BLaER1 treated with 17β-estradiol and CSF1 and Interleukin-3, amounts not matched to agents 10 nM and 100 nM (cell line): ENCODE results near the gene MINDY4.

Experiments
- H3K27ac ChIP-seq, 11 experiments: shearing (Covaris generic); formaldehyde crosslinking; 2 replicates each; pipeline ENCODE4 v1.8.1; 2022
- H3K27me3 ChIP-seq, 11 experiments: shearing (Covaris generic); formaldehyde crosslinking; 2 replicates each; pipeline ENCODE4 v1.8.1; 2022
- H3K36me3 ChIP-seq, 11 experiments: shearing (Covaris generic); formaldehyde crosslinking; 2 replicates each; pipeline ENCODE4 v1.8.1; 2022
- H3K4me1 ChIP-seq, 10 experiments: shearing (Covaris generic); formaldehyde crosslinking; 2 replicates each; pipeline ENCODE4 v1.8.1; 2022
- H3K4me2 ChIP-seq, 11 experiments: shearing (Covaris generic); formaldehyde crosslinking; 2 replicates each; pipeline ENCODE4 v1.8.1; 2022
- H3K4me3 ChIP-seq, 10 experiments: shearing (Covaris generic); formaldehyde crosslinking; 2 replicates each; pipeline ENCODE4 v1.8.1; 2022
- H3K9ac ChIP-seq, 11 experiments: shearing (Covaris generic); formaldehyde crosslinking; 2 replicates each; pipeline ENCODE4 v1.8.1; 2022
- H3K9me3 ChIP-seq, 11 experiments: shearing (Covaris generic); formaldehyde crosslinking; replicated peaks in 1 of 11; 2 replicates each; pipeline ENCODE4 v1.8.1; 2022
- H4K20me1 ChIP-seq, 11 experiments: shearing (Covaris generic); formaldehyde crosslinking; 2 replicates each; pipeline ENCODE4 v1.8.1; 2022
- Cebpa-rat ChIP-seq, 11 experiments: shearing (Covaris generic); IDR thresholded peaks; 2 replicates each; pipeline ENCODE4 v1.8.1; 2022

Gene MINDY4

DNA sequence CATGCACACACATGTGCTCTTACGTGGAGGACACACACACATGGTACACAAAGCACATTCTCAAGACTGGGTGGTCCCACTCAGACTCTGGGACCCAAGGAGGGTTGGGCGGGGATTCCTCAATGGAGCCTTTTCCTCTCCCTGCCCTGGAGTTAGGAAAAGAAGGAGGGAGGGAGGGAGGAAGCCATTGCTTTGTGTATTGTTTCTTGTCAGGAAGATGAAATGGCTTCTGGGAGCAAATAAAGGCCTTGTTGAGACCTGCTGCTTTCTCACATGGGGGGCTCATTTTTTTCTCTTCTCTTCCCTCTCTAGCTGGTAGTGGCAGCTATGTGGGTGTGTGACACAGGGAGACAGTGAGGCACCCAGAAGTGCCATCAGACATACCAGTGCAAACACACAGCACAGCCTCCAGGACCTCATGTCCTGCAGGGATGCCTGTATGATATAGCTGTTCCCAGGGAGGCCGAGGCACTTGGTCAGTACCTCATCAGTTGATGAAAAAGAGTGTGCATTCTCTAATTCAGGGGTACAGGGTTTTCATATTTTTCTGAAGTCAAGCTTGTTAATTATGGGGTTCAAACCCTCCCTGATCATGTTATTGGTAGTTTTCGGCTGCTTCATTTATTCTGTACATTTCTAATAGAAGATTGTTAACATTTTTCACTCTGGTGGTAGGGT lies 146.1 kb downstream of the MINDY4 start:
- Histone ChIP-seq H3K36me3 (no peaks in the 10 kb centered on the region), H3K9ac (no peak overlapping the region), H3K27me3 (0 out of 22 replicates have a peak, but pooled peaks cover 0 to 5% (median 0%) of the 10 kb centered on the region in 11 experiments), H3K27ac (no peak overlapping the region), H3K9me3 (no peaks in the 10 kb centered on the region), H3K4me3 (no peak overlapping the region), H4K20me1 (peaks cover 0 to 30% (median 0%) of the 10 kb centered on the region in 11 experiments; a peak in 3 of 22 replicates), H3K4me2 (no peak overlapping the region), H3K4me1 (peaks cover 40 to 58% (median 49%) of the 10 kb centered on the region in 10 experiments)
- TF ChIP-seq Cebpa-rat (IDR thresholded peaks at IDR 0.05), result no peak

DNA sequence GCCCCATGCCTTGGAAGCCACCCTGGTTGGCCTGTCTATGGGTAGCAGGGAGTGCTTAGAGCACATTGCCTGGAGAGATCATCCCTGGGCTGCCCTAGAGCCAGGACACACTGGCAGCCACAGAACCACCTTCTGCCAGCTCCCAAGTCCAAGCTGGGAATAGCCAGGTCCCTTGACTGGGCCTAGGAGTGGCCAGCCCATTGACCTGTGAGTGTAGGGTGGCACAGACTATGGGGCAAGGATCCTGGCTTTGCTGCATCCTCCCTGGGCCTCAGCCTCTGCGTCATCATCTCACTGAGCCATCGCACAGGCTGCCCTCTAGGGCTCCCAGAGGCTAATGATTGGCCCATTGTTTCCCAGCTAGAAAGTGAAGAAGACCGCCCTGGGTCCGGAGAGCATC lies 147.5 kb downstream of the MINDY4 start:
- H3K36me3 ChIP-seq, result no peaks in the 10 kb centered on the region
- H3K4me1 ChIP-seq, result peaks cover 27 to 45% (median 36%) of the 10 kb centered on the region in 10 experiments
- peaks cover 0 to 27% (median 0%) of the 10 kb centered on the region in 11 experiments; a peak in 3 of 22 replicates for H4K20me1 ChIP-seq
- H3K4me3 ChIP-seq, result no peak overlapping the region
- no peaks in the 10 kb centered on the region for H3K27me3 ChIP-seq
- TF ChIP-seq Cebpa-rat (IDR thresholded peaks at IDR 0.05), result no peak
- no peak overlapping the region for H3K27ac ChIP-seq
- no peak overlapping the region for H3K9ac ChIP-seq
- no peak overlapping the region for H3K4me2 ChIP-seq
- H3K9me3 ChIP-seq, result no peaks in the 10 kb centered on the region

DNA sequence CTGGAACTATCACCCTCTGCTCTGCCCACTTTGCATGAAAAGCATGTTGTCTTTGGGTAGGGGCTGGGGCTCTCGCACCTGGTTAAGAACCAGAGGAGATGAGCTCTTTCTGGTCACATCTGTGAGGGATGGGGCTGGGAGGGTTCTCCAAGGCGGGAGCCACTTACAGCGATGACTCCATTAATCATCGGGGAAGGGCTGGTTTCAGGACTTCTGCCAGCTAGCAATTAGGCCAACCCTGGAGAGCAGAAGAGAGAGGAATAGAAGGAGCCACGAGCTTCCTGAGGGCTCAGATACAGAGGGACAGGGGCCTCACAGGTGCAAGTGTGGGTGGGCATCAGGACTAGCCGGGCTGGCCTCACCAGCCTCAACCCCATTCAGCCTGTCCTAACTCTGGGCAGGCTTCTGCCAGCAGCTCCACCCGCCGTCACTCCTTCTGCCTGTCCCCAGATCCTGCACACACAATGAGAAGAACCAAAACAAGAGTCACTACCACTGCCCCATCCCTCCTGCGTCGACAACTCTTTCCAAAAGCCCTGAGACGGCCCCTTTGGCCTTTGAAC lies 148.9 kb downstream of the MINDY4 start:
- no peak overlapping the region for H3K9ac ChIP-seq

GRCh38 chr7:30920584-30921539 lies 149.6 kb downstream of the MINDY4 start:
- peaks cover 5 to 23% (median 14%) of the 10 kb centered on the region in 10 experiments for H3K4me1 ChIP-seq
- no peak for TF ChIP-seq Cebpa-rat (IDR thresholded peaks at IDR 0.05)
- no peak overlapping the region for H3K9ac ChIP-seq
- no peaks in the 10 kb centered on the region for H3K9me3 ChIP-seq
- no peaks in the 10 kb centered on the region for H3K36me3 ChIP-seq
- no peaks in the 10 kb centered on the region for H3K27me3 ChIP-seq
- peak overlapping the region in 6 of 11 experiments; percentile 7 to 48 (median 42); a peak in 13 of 22 replicates for H3K4me2 ChIP-seq
- H3K4me3 ChIP-seq, result no peak overlapping the region
- peaks cover 0 to 15% (median 0%) of the 10 kb centered on the region in 11 experiments; a peak in 2 of 22 replicates for H4K20me1 ChIP-seq
- H3K27ac ChIP-seq, result no peak overlapping the region

More for the DNA sequence above, 148.9 kb downstream of the MINDY4 start:
- peaks cover 12 to 30% (median 22%) of the 10 kb centered on the region in 10 experiments for H3K4me1 ChIP-seq
- H3K27ac ChIP-seq, result no peak overlapping the region
- H3K36me3 ChIP-seq, result no peaks in the 10 kb centered on the region
- no peaks in the 10 kb centered on the region for H3K9me3 ChIP-seq
- H3K27me3 ChIP-seq, result no peaks in the 10 kb centered on the region
- H3K4me3 ChIP-seq, result no peak overlapping the region
- no peak overlapping the region for H3K4me2 ChIP-seq
- no peak for TF ChIP-seq Cebpa-rat (IDR thresholded peaks at IDR 0.05)
- peaks cover 0 to 17% (median 0%) of the 10 kb centered on the region in 11 experiments; a peak in 2 of 22 replicates for H4K20me1 ChIP-seq

GRCh38 chr7:30921540-30922401 lies 150.6 kb downstream of the MINDY4 start:
- TF ChIP-seq Cebpa-rat (IDR thresholded peaks at IDR 0.05), result no peak
- Histone ChIP-seq H3K9ac (no peak overlapping the region), H3K36me3 (no peaks in the 10 kb centered on the region), H3K9me3 (peaks cover 0 to 1% (median under 1%) of the 10 kb centered on the region in 11 experiments; a peak in 6 of 22 replicates), H3K4me3 (no peak overlapping the region), H3K27ac (no peak overlapping the region), H3K4me1 (peaks cover 0 to 16% (median 10%) of the 10 kb centered on the region in 10 experiments; a peak in 12 of 20 replicates), H4K20me1 (peaks cover 0 to 11% (median 0%) of the 10 kb centered on the region in 11 experiments; a peak in 1 of 22 replicates), H3K4me2 (peak overlapping the region in 6 of 11 experiments; percentile 7 to 48 (median 42); a peak in 11 of 22 replicates), H3K27me3 (no peaks in the 10 kb centered on the region)

GRCh38 chr7:30922596-30922995 lies 151.4 kb downstream of the MINDY4 start:
- Histone ChIP-seq H3K4me3 (no peak overlapping the region), H3K27ac (no peak overlapping the region), H3K9me3 (peaks cover 0 to 9% (median 7%) of the 10 kb centered on the region in 11 experiments; a peak in 12 of 22 replicates), H3K4me2 (no peak overlapping the region), H4K20me1 (peaks cover 0 to 11% (median 0%) of the 10 kb centered on the region in 11 experiments; a peak in 1 of 22 replicates), H3K27me3 (no peaks in the 10 kb centered on the region), H3K9ac (no peak overlapping the region), H3K4me1 (peaks cover 0 to 16% (median 10%) of the 10 kb centered on the region in 10 experiments; a peak in 12 of 20 replicates), H3K36me3 (no peaks in the 10 kb centered on the region)
- TF ChIP-seq Cebpa-rat (IDR thresholded peaks at IDR 0.05), result no peak

- H3K4me2 ChIP-seq, result no peak overlapping the region
- H4K20me1 ChIP-seq, result peaks cover 0 to 11% (median 0%) of the 10 kb centered on the region in 11 experiments; a peak in 1 of 22 replicates
- no peak for TF ChIP-seq Cebpa-rat (IDR thresholded peaks at IDR 0.05)
- H3K4me3 ChIP-seq, result no peak overlapping the region
- no peak overlapping the region for H3K9ac ChIP-seq
- peaks cover 0 to 14% (median 7%) of the 10 kb centered on the region in 11 experiments; a peak in 12 of 22 replicates for H3K9me3 ChIP-seq
- H3K4me1 ChIP-seq, result peaks cover 0 to 16% (median 10%) of the 10 kb centered on the region in 10 experiments; a peak in 12 of 20 replicates
- H3K27ac ChIP-seq, result no peak overlapping the region
- H3K27me3 ChIP-seq, result no peaks in the 10 kb centered on the region
- no peaks in the 10 kb centered on the region for H3K36me3 ChIP-seq
Observed at GRCh38 chr7:30923009-30923773, 152.0 kb downstream of the MINDY4 start.
